ENCODE results near the gene DUSP15.
"Not testable (repeated sequence)": the region's sequence is repeated elsewhere in the genome, so short reads cannot be mapped to it uniquely, and the experiment has no call there.

The DUSP15 gene

GRCh38 chr20:31833931-31834521 is 36.3 kb downstream of the DUSP15 start:
- H3K9ac ChIP-seq (ENCODE audit: low read depth, low read length): no peak overlapping the region

GRCh38 chr20:31833130-31833930 is 37.0 kb downstream of the DUSP15 start:
- Histone ChIP-seq H3K4me3 (ENCODE audit: low read length) (no peak overlapping the region), H3K27ac (ENCODE audit: low read length) (no peak overlapping the region), H3K4me1 (ENCODE audit: insufficient read depth, low read length) (no peaks in the 10 kb centered on the region), H3K9me3 (ENCODE audit: insufficient read depth, low read depth, low read length) (no peaks in the 10 kb centered on the region), H3K9ac (ENCODE audit: low read depth, low read length) (no peak overlapping the region), H3K27me3 (ENCODE audit: insufficient read depth, low read length) (no peaks in the 10 kb centered on the region), H3K36me3 (ENCODE audit: insufficient read depth, low read depth, low read length) (no peaks in the 10 kb centered on the region)

More at GRCh38 chr20:31833931-31834521, 36.3 kb downstream of the DUSP15 start:
- Histone ChIP-seq H3K27me3 (ENCODE audit: insufficient read depth, low read length) (no peaks in the 10 kb centered on the region), H3K4me1 (ENCODE audit: insufficient read depth, low read length) (no peaks in the 10 kb centered on the region), H3K27ac (ENCODE audit: low read length) (no peak overlapping the region), H3K9me3 (ENCODE audit: insufficient read depth, low read depth, low read length) (no peaks in the 10 kb centered on the region), H3K36me3 (ENCODE audit: insufficient read depth, low read depth, low read length) (no peaks in the 10 kb centered on the region), H3K4me3 (ENCODE audit: low read length) (no peak overlapping the region)

- H3K9me3 ChIP-seq (ENCODE audit: insufficient read depth, low read depth, low read length): no peaks in the 10 kb centered on the region
- H3K27me3 ChIP-seq (ENCODE audit: insufficient read depth, low read length): no peaks in the 10 kb centered on the region
- no peaks in the 10 kb centered on the region for H3K4me1 ChIP-seq (ENCODE audit: insufficient read depth, low read length)
- H3K9ac ChIP-seq (ENCODE audit: low read depth, low read length): no peak overlapping the region
- no peak overlapping the region for H3K27ac ChIP-seq (ENCODE audit: low read length)
- H3K4me3 ChIP-seq (ENCODE audit: low read length): no peak overlapping the region
- no peaks in the 10 kb centered on the region for H3K36me3 ChIP-seq (ENCODE audit: insufficient read depth, low read depth, low read length)
Measured at GRCh38 chr20:31831771-31832306, 38.5 kb downstream of the DUSP15 start.

- H3K27ac ChIP-seq (ENCODE audit: low read length): no peak overlapping the region
- no peak overlapping the region for H3K9ac ChIP-seq (ENCODE audit: low read depth, low read length)
- no peak overlapping the region for H3K4me3 ChIP-seq (ENCODE audit: low read length)
- no peaks in the 10 kb centered on the region for H3K36me3 ChIP-seq (ENCODE audit: insufficient read depth, low read depth, low read length)
- H3K9me3 ChIP-seq (ENCODE audit: insufficient read depth, low read depth, low read length): no peaks in the 10 kb centered on the region
- no peaks in the 10 kb centered on the region for H3K4me1 ChIP-seq (ENCODE audit: insufficient read depth, low read length)
- no peaks in the 10 kb centered on the region for H3K27me3 ChIP-seq (ENCODE audit: insufficient read depth, low read length)
Measured at GRCh38 chr20:31831211-31831610, 39.1 kb downstream of the DUSP15 start.

- Histone ChIP-seq H3K27ac (ENCODE audit: low read length) (no peak overlapping the region), H3K36me3 (ENCODE audit: insufficient read depth, low read depth, low read length) (no peaks in the 10 kb centered on the region), H3K9me3 (ENCODE audit: insufficient read depth, low read depth, low read length) (no peaks in the 10 kb centered on the region), H3K4me3 (ENCODE audit: low read length) (no peak overlapping the region), H3K4me1 (ENCODE audit: insufficient read depth, low read length) (no peaks in the 10 kb centered on the region), H3K9ac (ENCODE audit: low read depth, low read length) (no peak overlapping the region), H3K27me3 (ENCODE audit: insufficient read depth, low read length) (no peaks in the 10 kb centered on the region)
Measured at GRCh38 chr20:31830406-31830981, 39.8 kb downstream of the DUSP15 start.

GRCh38 chr20:31829731-31830130 is 40.6 kb downstream of the DUSP15 start:
- Histone ChIP-seq H3K4me1 (ENCODE audit: insufficient read depth, low read length) (no peaks in the 10 kb centered on the region), H3K9me3 (ENCODE audit: insufficient read depth, low read depth, low read length) (no peaks in the 10 kb centered on the region), H3K36me3 (ENCODE audit: insufficient read depth, low read depth, low read length) (no peaks in the 10 kb centered on the region), H3K4me3 (ENCODE audit: low read length) (no peak overlapping the region), H3K27ac (ENCODE audit: low read length) (no peak overlapping the region), H3K27me3 (ENCODE audit: insufficient read depth, low read length) (no peaks in the 10 kb centered on the region), H3K9ac (ENCODE audit: low read depth, low read length) (no peak overlapping the region)

- H3K4me1 ChIP-seq (ENCODE audit: insufficient read depth, low read length); H3K9me3 ChIP-seq (ENCODE audit: insufficient read depth, low read depth, low read length); H3K9ac ChIP-seq (ENCODE audit: low read depth, low read length); H3K27ac ChIP-seq (ENCODE audit: low read length); H3K36me3 ChIP-seq (ENCODE audit: insufficient read depth, low read depth, low read length); H3K27me3 ChIP-seq (ENCODE audit: insufficient read depth, low read length); H3K4me3 ChIP-seq (ENCODE audit: low read length): not testable (repeated sequence)
Measured at GRCh38 chr20:31828016-31828415, 42.3 kb downstream of the DUSP15 start.

- Histone ChIP-seq H3K27ac (ENCODE audit: low read length) (no peak overlapping the region), H3K4me1 (ENCODE audit: insufficient read depth, low read length) (no peaks in the 10 kb centered on the region), H3K36me3 (ENCODE audit: insufficient read depth, low read depth, low read length) (no peaks in the 10 kb centered on the region), H3K27me3 (ENCODE audit: insufficient read depth, low read length) (no peaks in the 10 kb centered on the region), H3K9ac (ENCODE audit: low read depth, low read length) (no peak overlapping the region), H3K4me3 (ENCODE audit: low read length) (no peak overlapping the region), H3K9me3 (ENCODE audit: insufficient read depth, low read depth, low read length) (no peaks in the 10 kb centered on the region)
Measured at GRCh38 chr20:31827059-31827458, 43.3 kb downstream of the DUSP15 start.

- no peaks in the 10 kb centered on the region for H3K4me1 ChIP-seq (ENCODE audit: insufficient read depth, low read length)
- H3K9ac ChIP-seq (ENCODE audit: low read depth, low read length): no peak overlapping the region
- no peaks in the 10 kb centered on the region for H3K9me3 ChIP-seq (ENCODE audit: insufficient read depth, low read depth, low read length)
- no peaks in the 10 kb centered on the region for H3K27me3 ChIP-seq (ENCODE audit: insufficient read depth, low read length)
- no peak overlapping the region for H3K4me3 ChIP-seq (ENCODE audit: low read length)
- H3K27ac ChIP-seq (ENCODE audit: low read length): no peak overlapping the region
- no peaks in the 10 kb centered on the region for H3K36me3 ChIP-seq (ENCODE audit: insufficient read depth, low read depth, low read length)
Measured at GRCh38 chr20:31826074-31826473, 44.3 kb downstream of the DUSP15 start.

- Histone ChIP-seq H3K4me1 (ENCODE audit: insufficient read depth, low read length) (no peaks in the 10 kb centered on the region), H3K9me3 (ENCODE audit: insufficient read depth, low read depth, low read length) (no peaks in the 10 kb centered on the region), H3K36me3 (ENCODE audit: insufficient read depth, low read depth, low read length) (no peaks in the 10 kb centered on the region), H3K9ac (ENCODE audit: low read depth, low read length) (no peak overlapping the region), H3K27ac (ENCODE audit: low read length) (no peak overlapping the region), H3K27me3 (ENCODE audit: insufficient read depth, low read length) (no peaks in the 10 kb centered on the region), H3K4me3 (ENCODE audit: low read length) (no peak overlapping the region)
Measured at GRCh38 chr20:31824554-31825313, 45.6 kb downstream of the DUSP15 start.

- no peaks in the 10 kb centered on the region for H3K4me1 ChIP-seq (ENCODE audit: insufficient read depth, low read length)
- no peak overlapping the region for H3K9ac ChIP-seq (ENCODE audit: low read depth, low read length)
- no peaks in the 10 kb centered on the region for H3K27me3 ChIP-seq (ENCODE audit: insufficient read depth, low read length)
- H3K27ac ChIP-seq (ENCODE audit: low read length): no peak overlapping the region
- H3K36me3 ChIP-seq (ENCODE audit: insufficient read depth, low read depth, low read length): no peaks in the 10 kb centered on the region
- H3K9me3 ChIP-seq (ENCODE audit: insufficient read depth, low read depth, low read length): no peaks in the 10 kb centered on the region
- H3K4me3 ChIP-seq (ENCODE audit: low read length): no peak overlapping the region
Measured at GRCh38 chr20:31824125-31824485, 46.2 kb downstream of the DUSP15 start.

All from iPS-20b (cell line).